Activated CD4-positive, CD25-positive, alpha-beta regulatory T cell (primary cell): ENCODE data around the gene ACP2.

Source experiments
- DNase-seq, 4 experiments: peaks; one replicate each; lab custom pipeline; 2025; lab: John Stamatoyannopoulos, UW

ACP2 gene

GRCh38 chr11:47268448-47269001, 19.9 kb upstream of the ACP2 start:
- no peak for DNase-seq

GRCh38 chr11:47267876-47268275, 19.3 kb upstream of the ACP2 start:
- DNase-seq: no peak

GRCh38 chr11:47264521-47264920, 15.9 kb upstream of the ACP2 start:
- DNase-seq: no peak

GRCh38 chr11:47264119-47264518, 15.5 kb upstream of the ACP2 start:
- no peak for DNase-seq

- no peak for DNase-seq
Measured at GRCh38 chr11:47261291-47261800, 12.7 kb upstream of the ACP2 start.

GRCh38 chr11:47260366-47260765, 11.8 kb upstream of the ACP2 start:
- no peak for DNase-seq

GRCh38 chr11:47259232-47259977, 10.8 kb upstream of the ACP2 start:
- no peak for DNase-seq

GRCh38 chr11:47258317-47258902, 9.8 kb upstream of the ACP2 start:
- no peak for DNase-seq

GRCh38 chr11:47257517-47258316, 9.1 kb upstream of the ACP2 start, which contains the start of gene NR1H3:
NR1H3 (plus strand) TSS chr11:47257996; CDS start chr11:47259217, 1,221 bp downstream.
- DNase-seq: no peak

- DNase-seq: no peak
Measured at GRCh38 chr11:47257177-47257516, 8.5 kb upstream of the ACP2 start.

- no peak for DNase-seq
Measured at GRCh38 chr11:47256374-47256773, 7.8 kb upstream of the ACP2 start.

- no peak for DNase-seq
Measured at GRCh38 chr11:47254386-47254785, 5.8 kb upstream of the ACP2 start.

GRCh38 chr11:47253660-47254059, 5.0 kb upstream of the ACP2 start:
- no peak for DNase-seq

GRCh38 chr11:47251751-47252150, 3.1 kb upstream of the ACP2 start:
- DNase-seq: no peak

- DNase-seq: no peak
Measured at GRCh38 chr11:47249378-47249715, 733 bp upstream of the ACP2 start.

GRCh38 chr11:47248304-47248663, 330 bp downstream of the ACP2 start:
- DNase-seq: no peak

GRCh38 chr11:47247502-47247901, 1.1 kb downstream of the ACP2 start:
- no peak for DNase-seq

- DNase-seq: no peak
Measured at GRCh38 chr11:47245611-47246357, 2.8 kb downstream of the ACP2 start.

GRCh38 chr11:47244448-47245350, 3.9 kb downstream of the ACP2 start:
- no peak for DNase-seq

GRCh38 chr11:47243454-47243853, 5.2 kb downstream of the ACP2 start:
- no peak for DNase-seq

GRCh38 chr11:47242596-47243192, 5.9 kb downstream of the ACP2 start:
- DNase-seq: no peak
